ENCODE measurements around the gene MAP1LC3B. TPM values are rescaled to one million over a fixed set of nuclear protein-coding genes. Genes with fewer than 3 reads are reported as not detected.
"Not testable (repeated sequence)": the region's sequence is repeated elsewhere in the genome, so short reads cannot be mapped to it uniquely, and the experiment has no call there.

The MAP1LC3B gene
- total RNA-seq, 3 donors from 2014 or later = 66.5 to 82.9 (median 67.3) TPM

DNA sequence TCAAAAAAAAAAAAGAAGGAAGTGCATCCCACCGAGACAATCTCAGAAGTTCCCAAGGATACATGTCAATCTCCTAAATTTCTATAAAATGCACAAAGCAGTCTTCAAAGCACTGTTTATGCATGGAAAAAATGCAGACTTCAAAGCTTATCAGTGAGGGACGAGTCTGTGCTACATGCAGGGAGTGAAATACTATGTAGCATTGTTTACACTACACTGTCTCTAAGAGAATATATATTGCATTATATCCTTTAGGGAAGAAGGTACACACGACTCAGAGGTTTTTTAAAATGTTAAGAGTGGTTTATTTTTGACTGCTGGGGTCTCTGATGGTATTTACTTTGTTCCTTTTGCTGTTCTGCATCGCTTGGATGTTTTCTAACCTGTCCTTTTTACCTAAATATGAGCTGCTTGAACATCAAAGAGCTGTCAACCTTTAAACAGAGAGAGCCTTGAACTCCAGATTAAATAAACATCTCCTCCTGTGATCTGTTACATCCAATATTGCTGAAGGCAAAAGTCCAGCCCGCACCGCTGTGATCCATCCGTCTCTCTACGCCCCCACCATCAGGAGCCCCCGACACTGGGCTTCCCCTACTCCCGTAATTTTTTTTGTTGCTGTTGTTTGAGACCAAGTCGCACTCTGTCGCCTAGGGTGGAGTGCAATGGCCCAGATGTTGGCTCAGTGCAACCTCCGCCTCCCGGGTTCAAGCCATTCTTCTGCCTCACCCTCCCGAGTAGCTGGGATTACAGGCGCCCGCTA is 9.9 kb upstream of the MAP1LC3B start:
- DNase-seq (peak in 1 of 3 donors; percentile 49), ATAC-seq (no peak)
- intact Hi-C loops (cut with DNase I, micrococcal nuclease) = no loop called here
- peak overlapping the region; percentile 35 for H3K4me3 ChIP-seq
- no peaks in the 10 kb centered on the region for H3K9me3 ChIP-seq
- no peaks in the 10 kb centered on the region for H3K36me3 ChIP-seq (ENCODE audit: low read depth)
- TF ChIP-seq, protein P1, sequence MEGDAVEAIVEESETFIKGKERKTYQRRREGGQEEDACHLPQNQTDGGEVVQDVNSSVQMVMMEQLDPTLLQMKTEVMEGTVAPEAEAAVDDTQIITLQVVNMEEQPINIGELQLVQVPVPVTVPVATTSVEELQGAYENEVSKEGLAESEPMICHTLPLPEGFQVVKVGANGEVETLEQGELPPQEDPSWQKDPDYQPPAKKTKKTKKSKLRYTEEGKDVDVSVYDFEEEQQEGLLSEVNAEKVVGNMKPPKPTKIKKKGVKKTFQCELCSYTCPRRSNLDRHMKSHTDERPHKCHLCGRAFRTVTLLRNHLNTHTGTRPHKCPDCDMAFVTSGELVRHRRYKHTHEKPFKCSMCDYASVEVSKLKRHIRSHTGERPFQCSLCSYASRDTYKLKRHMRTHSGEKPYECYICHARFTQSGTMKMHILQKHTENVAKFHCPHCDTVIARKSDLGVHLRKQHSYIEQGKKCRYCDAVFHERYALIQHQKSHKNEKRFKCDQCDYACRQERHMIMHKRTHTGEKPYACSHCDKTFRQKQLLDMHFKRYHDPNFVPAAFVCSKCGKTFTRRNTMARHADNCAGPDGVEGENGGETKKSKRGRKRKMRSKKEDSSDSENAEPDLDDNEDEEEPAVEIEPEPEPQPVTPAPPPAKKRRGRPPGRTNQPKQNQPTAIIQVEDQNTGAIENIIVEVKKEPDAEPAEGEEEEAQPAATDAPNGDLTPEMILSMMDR (IDR thresholded peaks at IDR 0.05) = no peak
- peaks cover 48% of the 10 kb centered on the region for H3K4me1 ChIP-seq (ENCODE audit: low read depth)

DNA sequence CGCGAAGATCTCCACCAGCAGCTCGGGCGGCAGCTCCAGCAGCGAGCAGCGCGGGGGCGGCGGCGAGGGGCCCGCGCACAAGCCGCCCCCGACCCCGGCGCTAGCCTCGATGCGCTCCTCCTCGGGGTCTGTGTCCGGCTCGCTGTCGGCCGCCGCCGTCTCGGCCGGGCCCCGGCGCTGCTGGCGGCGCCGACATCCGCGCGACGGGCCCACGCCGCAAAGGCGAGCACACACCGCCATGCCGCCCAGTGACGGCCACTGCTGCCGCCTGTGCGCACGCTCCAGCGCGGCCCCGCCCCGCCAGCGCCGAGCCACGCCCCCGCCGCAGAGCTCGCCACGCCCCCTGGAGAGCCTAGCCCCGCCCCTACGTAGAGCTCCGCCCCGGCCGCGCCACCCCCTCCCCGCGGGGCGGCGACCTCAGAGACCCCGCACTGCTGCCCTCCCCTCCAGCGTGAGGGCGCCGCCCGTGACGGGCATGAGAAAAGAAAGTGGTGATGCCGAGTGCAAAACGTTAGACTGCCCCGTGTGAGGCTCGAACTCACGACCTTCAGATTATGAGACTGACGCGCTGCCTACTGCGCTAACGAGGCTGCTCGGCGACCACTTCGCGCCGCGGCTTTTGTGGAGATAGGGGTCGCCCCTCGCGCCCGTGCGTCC is 8.5 kb upstream of the MAP1LC3B start, which contains the start of gene FBXO31:
Gene FBXO31, minus strand, starts transcription at position 272 of the 657 bp plus-strand sequence. Its CDS starts 32 bp downstream, at position 240.
- H3K4me1 ChIP-seq (ENCODE audit: low read depth) = peaks cover 61% of the 10 kb centered on the region
- no peaks in the 10 kb centered on the region for H3K9me3 ChIP-seq
- ATAC-seq (peak; percentile 81), DNase-seq (peak; percentile 90 to 94 (median 91))
- intact Hi-C loops (cut with DNase I, micrococcal nuclease) = no loop called here
- peak within 1 kb of the TSS; percentile 35 for H3K4me3 ChIP-seq
- TF ChIP-seq, protein P1 (IDR thresholded peaks at IDR 0.05) = no peak
- H3K36me3 ChIP-seq (ENCODE audit: low read depth) = no peaks in the 10 kb centered on the region

DNA sequence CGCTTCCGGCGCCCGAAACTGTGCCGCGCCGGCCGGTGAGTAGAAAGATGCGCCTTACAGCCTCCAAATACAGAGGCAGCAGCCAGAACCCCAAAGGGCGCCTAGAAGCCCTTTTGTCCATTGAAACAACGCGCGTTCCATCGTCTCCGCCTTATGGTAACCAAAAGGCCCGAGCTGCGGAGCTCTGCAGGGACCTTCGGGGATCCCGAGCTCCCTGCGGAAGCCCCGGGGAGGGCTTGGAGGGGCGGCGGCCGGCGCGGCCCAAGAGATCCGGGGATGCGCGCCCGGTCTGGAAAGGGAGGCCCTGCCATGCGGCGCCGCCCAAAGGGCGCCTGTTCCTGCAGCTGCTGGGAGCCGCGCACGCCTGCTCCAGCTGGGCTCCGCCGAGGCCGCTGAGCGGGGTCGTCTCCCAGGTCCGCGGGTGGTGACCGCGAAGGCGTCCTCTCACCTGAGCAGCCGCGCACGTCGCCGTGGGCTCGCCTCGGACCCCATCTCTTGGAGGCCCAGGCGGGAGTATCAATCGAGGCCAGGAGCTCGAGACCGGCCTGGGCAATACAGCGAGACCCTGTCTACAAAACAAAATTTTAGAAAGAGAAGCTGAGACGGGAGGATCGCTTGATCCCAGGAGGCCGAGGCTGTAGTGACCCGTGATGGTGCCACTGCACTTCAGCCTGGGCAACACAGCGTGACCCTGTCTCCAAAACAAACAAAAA is 7.8 kb upstream of the MAP1LC3B start:
- peaks cover 62% of the 10 kb centered on the region for H3K4me1 ChIP-seq (ENCODE audit: low read depth)
- DNase-seq (peak; percentile 62 to 83 (median 80)), ATAC-seq (peak; percentile 29)
- H3K4me3 ChIP-seq = peak overlapping the region; percentile 35
- intact Hi-C loops (cut with DNase I, micrococcal nuclease) = no loop called here
- no peaks in the 10 kb centered on the region for H3K9me3 ChIP-seq
- TF ChIP-seq, protein P1 (IDR thresholded peaks at IDR 0.05) = no peak
- H3K36me3 ChIP-seq (ENCODE audit: low read depth) = no peaks in the 10 kb centered on the region

DNA sequence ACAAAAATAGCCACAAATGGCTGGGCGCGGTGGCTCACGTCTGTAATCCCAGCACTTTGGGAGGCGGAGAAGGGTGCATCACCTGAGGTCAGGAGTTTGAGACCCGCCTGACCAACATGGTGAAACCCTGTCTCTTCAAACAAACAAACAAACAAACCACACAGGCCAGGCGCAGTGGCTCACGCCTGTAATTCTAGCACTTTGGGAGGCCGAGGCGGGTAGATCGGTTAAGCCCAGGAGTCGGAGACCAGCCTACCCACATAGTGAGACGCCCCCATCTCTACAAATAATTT is 7.3 kb upstream of the MAP1LC3B start:
- DNase-seq = peak in 2 of 3 donors; percentile 34 to 53
- ATAC-seq; H3K36me3 ChIP-seq (ENCODE audit: low read depth); intact Hi-C loops (cut with DNase I, micrococcal nuclease); H3K9me3 ChIP-seq: not testable (repeated sequence)
- Histone ChIP-seq H3K4me1 (ENCODE audit: low read depth) (peaks cover 57% of the 10 kb centered on the region), H3K4me3 (peak overlapping the region; percentile 35)

DNA sequence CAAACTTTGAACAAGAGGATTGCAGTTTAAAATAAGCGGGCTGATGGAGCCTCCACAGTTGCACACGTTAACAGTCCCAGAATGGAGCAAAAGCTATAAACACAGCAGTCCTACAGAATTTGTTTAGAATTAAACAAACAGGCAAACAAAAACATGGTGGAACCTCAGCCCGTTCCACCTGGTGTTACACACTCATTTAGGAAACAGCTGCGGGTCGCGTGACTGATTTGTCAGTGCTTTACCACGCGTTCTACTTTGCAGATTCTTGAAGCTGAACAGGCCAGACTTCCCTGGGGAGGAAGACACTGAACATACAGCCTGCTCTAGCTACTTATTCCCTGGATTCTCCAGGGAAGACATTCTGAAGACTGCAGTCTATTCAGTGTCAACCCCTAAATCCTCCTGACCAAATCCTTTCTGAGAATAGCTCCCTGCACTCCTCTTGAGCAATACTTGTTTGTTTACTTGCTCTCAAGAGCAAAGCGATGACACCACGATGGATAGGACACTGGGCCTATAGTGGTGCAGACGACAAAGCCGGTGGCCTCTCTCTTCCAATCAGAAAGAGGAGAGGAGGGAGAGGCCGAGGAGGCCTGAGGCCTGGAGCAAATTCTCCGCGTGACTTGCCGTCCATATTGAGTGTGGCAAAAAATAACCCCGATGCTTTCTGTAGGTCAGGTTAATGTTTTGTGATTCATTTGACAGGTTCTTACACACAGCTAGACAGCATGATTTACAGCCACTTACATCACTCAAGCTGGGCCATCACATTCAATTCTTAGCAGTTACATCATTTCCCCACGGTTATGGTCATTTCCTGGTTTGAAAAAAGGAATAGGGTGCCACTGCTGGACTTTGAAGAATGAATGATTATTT is 4.0 kb upstream of the MAP1LC3B start:
- intact Hi-C loops (cut with DNase I, micrococcal nuclease) = no loop called here
- Histone ChIP-seq H3K9me3 (no peaks in the 10 kb centered on the region), H3K4me1 (ENCODE audit: low read depth) (peaks cover 31% of the 10 kb centered on the region), H3K36me3 (ENCODE audit: low read depth) (no peaks in the 10 kb centered on the region), H3K4me3 (no peak overlapping the region)
- TF ChIP-seq, protein P1 (IDR thresholded peaks at IDR 0.05) = no peak
- ATAC-seq (peak; percentile 68), DNase-seq (peak; percentile 85 to 93 (median 92))
